Effector memory CD4-positive, alpha-beta T cell (primary cell): ENCODE data around the gene WFDC10A.
"Not testable (repeated sequence)": the region's sequence is repeated elsewhere in the genome, so short reads cannot be mapped to it uniquely, and the experiment has no call there.

Source experiments
- DNase-seq, 3 donors: peaks; one replicate each; pipeline ENCODE4 v3.0.0-alpha.2; 2020
- H3K27ac ChIP-seq: 2 replicates; pipeline ENCODE4 v1.7.0; 2013; ENCODE audit warnings: mild to moderate bottlenecking, low read length, moderate library complexity; ENCODE audit not compliant: insufficient read depth, poor library complexity, severe bottlenecking
- H3K27me3 ChIP-seq: replicated peaks from 2 replicates; pipeline ENCODE4 v1.7.0; 2013; ENCODE audit warnings: mild to moderate bottlenecking, low read length; ENCODE audit not compliant: insufficient read depth, control insufficient read depth, poor library complexity, severe bottlenecking
- H3K36me3 ChIP-seq: 2 replicates; pipeline ENCODE4 v1.7.0; 2013; ENCODE audit warnings: mild to moderate bottlenecking, low read length, moderate library complexity; ENCODE audit not compliant: control insufficient read depth, insufficient read depth
- H3K4me1 ChIP-seq: 2 replicates; pipeline ENCODE4 v1.7.0; 2013; ENCODE audit warnings: low read length, mild to moderate bottlenecking; ENCODE audit not compliant: control insufficient read depth, insufficient read depth, poor library complexity, severe bottlenecking
- H3K4me3 ChIP-seq: 2 replicates; pipeline ENCODE4 v1.7.0; 2013; ENCODE audit warnings: low read length, low read depth, mild to moderate bottlenecking; ENCODE audit not compliant: insufficient read depth, poor library complexity, severe bottlenecking
- H3K9me3 ChIP-seq: 2 replicates; pipeline ENCODE4 v1.7.0; 2013; ENCODE audit warnings: mild to moderate bottlenecking, low read length, moderate library complexity; ENCODE audit not compliant: control insufficient read depth

Gene WFDC10A

GRCh38 chr20:45645869-45646268 is 16.3 kb downstream of the WFDC10A start:
- not testable (repeated sequence) for H3K9me3 ChIP-seq, H3K4me3 ChIP-seq, H3K4me1 ChIP-seq, DNase-seq, H3K27me3 ChIP-seq, H3K27ac ChIP-seq, H3K36me3 ChIP-seq

GRCh38 chr20:45646875-45647274 is 17.3 kb downstream of the WFDC10A start:
- Histone ChIP-seq H3K36me3 (no peaks in the 10 kb centered on the region), H3K4me3 (no peak overlapping the region), H3K27ac (no peak overlapping the region), H3K9me3 (no peaks in the 10 kb centered on the region), H3K27me3 (no peaks in the 10 kb centered on the region), H3K4me1 (no peaks in the 10 kb centered on the region)
- no peak for DNase-seq

GRCh38 chr20:45647441-45648050 is 18.0 kb downstream of the WFDC10A start:
- Histone ChIP-seq H3K4me1 (no peaks in the 10 kb centered on the region), H3K36me3 (no peaks in the 10 kb centered on the region), H3K4me3 (no peak overlapping the region), H3K27ac (no peak overlapping the region), H3K27me3 (no peaks in the 10 kb centered on the region), H3K9me3 (no peaks in the 10 kb centered on the region)
- DNase-seq = no peak

GRCh38 chr20:45649312-45649863 is 19.8 kb downstream of the WFDC10A start:
- Histone ChIP-seq H3K36me3 (no peaks in the 10 kb centered on the region), H3K4me1 (no peaks in the 10 kb centered on the region), H3K9me3 (no peaks in the 10 kb centered on the region), H3K27me3 (no peaks in the 10 kb centered on the region), H3K27ac (no peak overlapping the region), H3K4me3 (no peak overlapping the region)
- no peak for DNase-seq

GRCh38 chr20:45651726-45652125 is 22.2 kb downstream of the WFDC10A start:
- H3K9me3 ChIP-seq, H3K4me3 ChIP-seq, H3K36me3 ChIP-seq, H3K27ac ChIP-seq, DNase-seq, H3K27me3 ChIP-seq, H3K4me1 ChIP-seq: not testable (repeated sequence)

GRCh38 chr20:45657038-45657437 is 27.5 kb downstream of the WFDC10A start:
- not testable (repeated sequence) for H3K36me3 ChIP-seq, H3K9me3 ChIP-seq

GRCh38 chr20:45670139-45670538 is 40.6 kb downstream of the WFDC10A start, which contains the start of gene WFDC11:
TSS of gene WFDC11 (minus strand) at chr20:45670239. CDS start at chr20:45650600, 19,639 bp downstream.
- Histone ChIP-seq H3K27ac (no peak within 1 kb of the TSS), H3K4me1 (no peaks in the 10 kb centered on the region), H3K9me3 (no peaks in the 10 kb centered on the region), H3K36me3 (no peaks in the 10 kb centered on the region), H3K4me3 (no peak within 1 kb of the TSS), H3K27me3 (peaks cover 3% of the 10 kb centered on the region)
- no peak for DNase-seq

More at GRCh38 chr20:45657038-45657437, 27.5 kb downstream of the WFDC10A start:
- H3K4me1 ChIP-seq, H3K27me3 ChIP-seq, DNase-seq, H3K27ac ChIP-seq, H3K4me3 ChIP-seq: not testable (repeated sequence)

GRCh38 chr20:45672765-45673164 is 43.2 kb downstream of the WFDC10A start:
- no peaks in the 10 kb centered on the region for H3K4me1 ChIP-seq
- no peaks in the 10 kb centered on the region for H3K27me3 ChIP-seq
- H3K4me3 ChIP-seq = no peak overlapping the region
- H3K27ac ChIP-seq = no peak overlapping the region
- H3K9me3 ChIP-seq = peaks cover 3% of the 10 kb centered on the region
- DNase-seq = no peak
- H3K36me3 ChIP-seq = no peaks in the 10 kb centered on the region

- H3K9me3 ChIP-seq = peaks cover 18% of the 10 kb centered on the region
- DNase-seq = no peak
- H3K27ac ChIP-seq = no peak overlapping the region
- no peaks in the 10 kb centered on the region for H3K27me3 ChIP-seq
- no peaks in the 10 kb centered on the region for H3K36me3 ChIP-seq
- H3K4me1 ChIP-seq = no peaks in the 10 kb centered on the region
- no peak overlapping the region for H3K4me3 ChIP-seq
Observed at GRCh38 chr20:45679650-45680049, 50.1 kb downstream of the WFDC10A start.
